Loucy (cell line): ENCODE results near the gene ZBTB20.

Experiments used
- H2AFZ ChIP-seq: fragments of 200-600 bp; sonication (generic); 2 replicates; pipeline ENCODE4 v1.6.0; 2016; ENCODE audit warnings: antibody characterized with exemption, mild to moderate bottlenecking, low read length, moderate library complexity
- H3F3A ChIP-seq: fragments of 200-600 bp; 2 replicates; pipeline ENCODE4 v1.6.0; 2016; ENCODE audit warnings: antibody characterized with exemption, low read depth, mild to moderate bottlenecking
- H3K27me3 ChIP-seq: fragments of 200-600 bp; sonication (generic); 2 replicates; pipeline ENCODE4 v1.6.1; 2014; ENCODE audit warnings: low read length, mild to moderate bottlenecking; ENCODE audit not compliant: insufficient read depth, poor library complexity, severe bottlenecking
- H3K36me3 ChIP-seq: fragments of 200-600 bp; sonication (generic); 2 replicates; pipeline ENCODE4 v1.6.1; 2016; ENCODE audit warnings: low read length; ENCODE audit not compliant: insufficient read depth
- H3K4me1 ChIP-seq: fragments of 200-600 bp; sonication (generic); 2 replicates; pipeline ENCODE4 v1.5.1; 2014; ENCODE audit warnings: low read length, mild to moderate bottlenecking; ENCODE audit not compliant: insufficient read depth, poor library complexity, severe bottlenecking
- H3K4me2 ChIP-seq: fragments of 200-600 bp; sonication (generic); 2 replicates; pipeline ENCODE4 v1.6.0; 2014; ENCODE audit warnings: antibody characterized with exemption, low read length, low read depth, mild to moderate bottlenecking; ENCODE audit not compliant: poor library complexity, severe bottlenecking
- H3K4me3 ChIP-seq: fragments of 200-600 bp; sonication (generic); 2 replicates; pipeline ENCODE4 v1.5.1; 2014; ENCODE audit warnings: low read length, mild to moderate bottlenecking, mixed read lengths; ENCODE audit not compliant: poor library complexity, severe bottlenecking
- H3K79me2 ChIP-seq: fragments of 200-600 bp; sonication (generic); 2 replicates; pipeline ENCODE4 v1.6.1; 2014; ENCODE audit warnings: low read length; ENCODE audit not compliant: insufficient read depth
- H3K9ac ChIP-seq: fragments of 200-600 bp; sonication (generic); 2 replicates; pipeline ENCODE4 v1.6.0; 2014; ENCODE audit warnings: mild to moderate bottlenecking, low read depth, low read length, moderate library complexity; ENCODE audit not compliant: poor library complexity, severe bottlenecking
- H3K9me2 ChIP-seq: fragments of 200-600 bp; sonication (generic); replicated peaks from 2 replicates; pipeline ENCODE4 v1.6.1; 2016; ENCODE audit warnings: low read depth, low read length, mixed read lengths
- H3K9me3 ChIP-seq: fragments of 200-600 bp; sonication (generic); 2 replicates; pipeline ENCODE4 v1.6.1; 2014; ENCODE audit warnings: mild to moderate bottlenecking, antibody characterized with exemption, low read length, low read depth; ENCODE audit not compliant: insufficient read depth
- H4K20me1 ChIP-seq: fragments of 200-600 bp; sonication (generic); 2 replicates; pipeline ENCODE4 v1.6.0; 2014; ENCODE audit warnings: antibody characterized with exemption, low read length, mild to moderate bottlenecking; ENCODE audit not compliant: insufficient read depth, poor library complexity, severe bottlenecking
- CTCF ChIP-seq: fragments of 200-600 bp; sonication (generic); conservative IDR thresholded peaks from 2 replicates; pipeline ENCODE4 v1.5.1; 2014; ENCODE audit warnings: mild to moderate bottlenecking, antibody characterized with exemption, low read length
- EZH2phosphoT487 ChIP-seq: fragments of 200-600 bp; IDR thresholded peaks from 2 replicates; pipeline ENCODE4 v1.6.1; 2018; ENCODE audit warnings: antibody characterized with exemption, mild to moderate bottlenecking, moderate library complexity, borderline replicate concordance

The ZBTB20 gene

GRCh38 chr3:114314282-114314681 lies 832.8 kb downstream of the ZBTB20 start:
- Histone ChIP-seq H3K9ac (no peak overlapping the region), H3K9me2 (no peaks in the 10 kb centered on the region), H3K4me1 (no peaks in the 10 kb centered on the region), H3K36me3 (no peaks in the 10 kb centered on the region), H3K9me3 (no peaks in the 10 kb centered on the region), H3F3A (no peaks in the 10 kb centered on the region), H3K27me3 (no peaks in the 10 kb centered on the region), H3K4me3 (no peak overlapping the region), H3K4me2 (no peak overlapping the region), H4K20me1 (no peaks in the 10 kb centered on the region), H3K79me2 (no peaks in the 10 kb centered on the region), H2AFZ (no peak overlapping the region)
- TF ChIP-seq CTCF (no peak), EZH2phosphoT487 (no peak)

GRCh38 chr3:114313426-114313825 lies 833.7 kb downstream of the ZBTB20 start:
- Histone ChIP-seq H3K4me1 (no peaks in the 10 kb centered on the region), H3K4me3 (no peak overlapping the region), H4K20me1 (no peaks in the 10 kb centered on the region)

GRCh38 chr3:114310695-114311094 lies 836.4 kb downstream of the ZBTB20 start:
- no peaks in the 10 kb centered on the region for H3K4me1 ChIP-seq
- H3K9ac ChIP-seq, result no peak overlapping the region
- H3F3A ChIP-seq, result no peaks in the 10 kb centered on the region
- H3K4me3 ChIP-seq, result no peak overlapping the region
- no peaks in the 10 kb centered on the region for H3K9me3 ChIP-seq
- H4K20me1 ChIP-seq, result no peaks in the 10 kb centered on the region
- no peak overlapping the region for H3K4me2 ChIP-seq
- H2AFZ ChIP-seq, result no peak overlapping the region
- no peaks in the 10 kb centered on the region for H3K36me3 ChIP-seq
- H3K9me2 ChIP-seq, result no peaks in the 10 kb centered on the region
- no peaks in the 10 kb centered on the region for H3K79me2 ChIP-seq
- TF ChIP-seq CTCF, result no peak
- no peak for TF ChIP-seq EZH2phosphoT487
- no peaks in the 10 kb centered on the region for H3K27me3 ChIP-seq

More at GRCh38 chr3:114313426-114313825, 833.7 kb downstream of the ZBTB20 start:
- no peak overlapping the region for H3K4me2 ChIP-seq
- H3K9ac ChIP-seq, result no peak overlapping the region
- H3F3A ChIP-seq, result no peaks in the 10 kb centered on the region
- H3K79me2 ChIP-seq, result no peaks in the 10 kb centered on the region
- H3K9me2 ChIP-seq, result no peaks in the 10 kb centered on the region
- no peak overlapping the region for H2AFZ ChIP-seq
- H3K9me3 ChIP-seq, result no peaks in the 10 kb centered on the region
- TF ChIP-seq EZH2phosphoT487 (no peak), CTCF (no peak)
- no peaks in the 10 kb centered on the region for H3K36me3 ChIP-seq
- no peaks in the 10 kb centered on the region for H3K27me3 ChIP-seq
